ELR (cell line): ENCODE data around the gene TMEM184A.
A peak's percentile ranks its signal among the peaks of the same experiment; 100 is the strongest.

Source experiments
- DNase-seq: peaks from one replicate; pipeline ENCODE4 v3.0.0-alpha.2; 2015; ENCODE audit warnings: low read depth

The TMEM184A gene

GRCh38 chr7:1567049-1567771 is 11.2 kb upstream of the TMEM184A start:
- DNase-seq, result peak; percentile 56

- DNase-seq, result no peak
Measured at GRCh38 chr7:1566687-1567048, 10.7 kb upstream of the TMEM184A start.

GRCh38 chr7:1564603-1565022 is 8.6 kb upstream of the TMEM184A start:
- peak; percentile 44 for DNase-seq

DNA sequence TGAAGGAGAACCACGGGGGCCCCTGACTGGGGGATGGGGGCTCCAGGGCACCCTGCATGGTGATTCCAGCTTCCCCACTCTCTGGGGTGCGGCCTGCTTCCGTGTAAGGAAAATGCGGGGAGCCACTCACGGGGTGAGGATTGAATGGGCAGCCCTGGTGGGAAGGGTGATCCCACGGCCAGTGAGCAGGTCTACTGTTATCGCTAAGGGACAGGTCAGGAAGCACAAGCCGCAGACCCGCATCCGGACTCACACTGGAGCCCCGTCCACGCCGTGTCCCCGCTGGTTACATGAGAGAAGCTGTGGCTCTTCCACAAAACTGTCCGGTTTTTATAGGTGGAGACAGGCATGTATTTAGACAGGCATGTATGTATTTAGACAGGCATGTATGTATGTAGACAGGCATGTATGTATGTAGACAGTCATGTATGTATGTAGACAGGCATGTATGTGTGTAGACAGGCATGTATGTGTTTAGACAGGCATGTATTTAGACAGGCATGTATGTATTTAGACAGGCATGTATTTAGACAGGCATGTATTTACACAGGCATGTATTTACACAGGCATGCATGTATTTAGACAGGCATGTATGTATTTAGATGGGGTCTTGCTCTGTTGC is 8.1 kb upstream of the TMEM184A start:
- DNase-seq, result no peak

DNA sequence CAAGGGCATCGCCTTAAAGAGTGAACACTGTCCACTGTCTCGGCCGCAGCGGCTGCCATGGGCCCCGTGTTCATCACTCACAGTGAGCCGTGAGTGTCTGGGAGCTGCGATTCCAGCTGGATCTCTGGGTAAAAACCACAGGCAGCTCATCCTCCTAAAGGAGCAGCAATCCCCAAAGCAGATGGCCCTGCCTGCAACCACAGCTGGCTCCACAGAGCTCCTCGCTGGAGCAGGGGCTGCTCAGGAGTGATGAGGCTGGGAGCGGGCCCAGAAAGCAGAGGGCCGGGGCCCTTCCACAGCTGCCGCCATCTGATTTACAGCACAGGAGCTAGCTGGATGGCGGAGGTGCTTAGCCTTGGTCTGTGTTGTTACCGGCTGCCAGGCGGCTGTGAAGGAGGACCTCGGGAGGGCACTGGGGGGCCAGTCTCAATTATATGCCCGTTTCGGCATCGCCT is 6.6 kb upstream of the TMEM184A start:
- no peak for DNase-seq

GRCh38 chr7:1562116-1562515 is 6.1 kb upstream of the TMEM184A start:
- DNase-seq, result no peak

GRCh38 chr7:1561036-1561940 is 5.3 kb upstream of the TMEM184A start:
- DNase-seq, result no peak

DNA sequence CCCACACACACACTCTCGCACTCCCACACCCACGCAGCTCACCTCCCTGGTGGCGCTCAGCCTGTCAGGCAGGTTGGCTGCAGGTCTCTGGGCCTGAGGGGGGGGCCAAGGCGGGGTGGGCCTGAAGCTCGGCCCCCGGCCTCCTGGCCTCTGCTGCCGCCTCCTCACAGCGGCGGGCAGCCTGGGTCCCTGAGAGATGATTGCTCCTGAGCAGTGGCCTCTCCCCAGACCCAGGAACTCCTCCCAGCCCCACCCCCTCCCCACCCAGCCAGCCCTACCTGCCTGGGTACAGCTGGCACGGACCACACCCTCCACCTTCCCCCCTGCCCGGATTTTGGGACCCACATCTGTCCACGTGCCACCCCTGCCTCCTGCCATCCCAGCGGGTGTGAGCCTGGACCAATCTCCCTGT is 4.6 kb upstream of the TMEM184A start:
- DNase-seq, result no peak

DNA sequence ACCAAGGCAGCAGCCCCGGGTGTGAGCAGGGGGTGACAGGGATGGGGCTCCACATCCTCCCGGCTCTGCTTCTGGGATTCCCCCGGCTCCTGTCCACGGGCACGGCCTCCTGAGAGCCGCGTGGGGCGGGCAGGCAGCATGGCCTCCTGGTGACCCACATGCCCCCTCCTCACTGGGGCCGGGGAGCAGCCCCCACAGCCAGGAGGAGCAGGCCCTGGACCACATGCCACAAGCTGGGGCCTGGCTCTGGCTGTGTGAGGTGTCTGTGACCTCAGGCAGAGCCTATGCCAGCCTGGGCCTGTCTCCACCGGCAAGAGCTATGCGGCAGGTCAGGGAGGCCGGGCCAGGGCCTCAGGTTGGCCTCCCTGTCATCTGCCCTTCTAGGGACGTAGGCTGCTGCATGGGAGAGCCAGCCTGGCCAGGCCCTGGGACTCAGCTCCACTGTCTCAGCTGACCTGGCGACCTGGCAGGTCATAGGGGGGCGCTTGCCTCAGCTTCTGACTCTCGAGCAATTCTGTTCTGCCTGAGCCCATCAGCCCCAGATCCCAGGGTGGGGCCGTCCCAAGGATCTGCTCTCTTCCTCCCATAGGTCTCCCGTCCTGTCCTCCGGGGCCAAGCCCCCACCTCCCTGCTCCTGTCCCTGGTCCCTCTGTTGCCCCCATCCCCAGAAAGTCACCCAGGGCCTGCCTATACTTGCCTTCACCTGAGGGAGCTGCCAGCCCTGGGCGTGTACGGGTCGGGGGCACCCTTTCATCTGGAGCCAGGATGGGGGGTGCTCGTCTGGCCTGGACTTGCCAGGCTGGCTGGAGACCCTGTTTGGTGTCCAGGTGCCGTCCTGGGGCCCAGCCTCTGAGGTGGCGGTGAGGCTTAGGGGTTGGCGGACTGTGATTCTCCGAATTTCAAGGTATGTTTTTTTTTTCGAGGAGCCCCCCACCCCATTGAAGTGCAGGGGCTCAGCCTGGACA is 3.9 kb upstream of the TMEM184A start:
- no peak for DNase-seq

- no peak for DNase-seq
Measured at GRCh38 chr7:1558841-1559625, 3.0 kb upstream of the TMEM184A start.

DNA sequence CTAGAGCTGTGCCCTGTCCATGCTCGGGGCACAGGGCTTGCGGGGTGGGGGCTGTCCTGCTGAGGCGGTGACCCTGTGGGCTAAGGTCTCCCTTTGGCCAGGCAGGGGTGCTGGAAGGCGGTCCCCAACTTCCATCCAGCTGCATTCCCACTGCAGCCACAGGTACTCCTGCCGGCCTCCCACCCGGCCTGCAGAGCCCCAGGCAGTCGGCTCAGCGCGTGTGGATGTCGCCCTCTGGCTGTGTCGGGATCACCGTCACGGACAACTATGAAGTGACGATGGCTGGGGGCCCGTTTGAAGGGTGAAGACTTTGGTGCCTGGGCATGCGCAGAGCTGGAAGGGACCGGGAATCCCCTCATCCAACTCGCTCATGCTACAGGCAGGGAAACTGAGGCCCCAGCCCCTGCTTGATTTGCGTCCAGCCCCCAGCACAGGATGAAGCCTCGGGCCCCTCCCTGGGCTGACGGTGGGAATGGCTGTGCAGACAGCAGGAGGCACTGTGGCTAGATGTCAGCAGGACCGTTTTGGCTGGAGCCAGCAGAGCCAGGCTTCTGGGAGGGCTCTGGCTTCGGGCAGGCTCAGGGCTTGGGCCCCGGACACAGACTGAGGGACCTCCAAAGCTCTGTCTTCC is 2.3 kb upstream of the TMEM184A start:
- DNase-seq, result peak; percentile 49

DNA sequence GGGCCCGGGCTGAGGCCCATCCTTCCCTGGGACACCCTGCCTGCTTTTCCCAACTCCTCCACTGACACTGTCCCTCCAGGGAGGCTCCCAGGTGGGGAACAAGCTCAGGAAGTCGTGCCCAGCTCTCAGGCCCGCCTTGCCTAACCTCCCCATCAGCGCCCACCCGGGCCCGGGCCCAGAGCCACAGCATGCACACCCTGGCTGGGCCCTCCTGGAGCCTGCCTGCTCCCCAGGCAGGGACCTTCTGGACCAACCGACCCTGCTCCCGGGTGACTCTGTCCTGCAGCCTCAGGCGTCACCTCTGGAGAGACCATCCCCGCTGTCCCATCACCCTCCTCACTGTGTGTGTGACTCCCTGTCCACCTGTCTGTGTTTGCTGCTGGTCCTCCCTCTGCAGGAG is 1.8 kb upstream of the TMEM184A start:
- DNase-seq, result no peak

GRCh38 chr7:1557006-1557405 is 1.0 kb upstream of the TMEM184A start:
- no peak for DNase-seq

DNA sequence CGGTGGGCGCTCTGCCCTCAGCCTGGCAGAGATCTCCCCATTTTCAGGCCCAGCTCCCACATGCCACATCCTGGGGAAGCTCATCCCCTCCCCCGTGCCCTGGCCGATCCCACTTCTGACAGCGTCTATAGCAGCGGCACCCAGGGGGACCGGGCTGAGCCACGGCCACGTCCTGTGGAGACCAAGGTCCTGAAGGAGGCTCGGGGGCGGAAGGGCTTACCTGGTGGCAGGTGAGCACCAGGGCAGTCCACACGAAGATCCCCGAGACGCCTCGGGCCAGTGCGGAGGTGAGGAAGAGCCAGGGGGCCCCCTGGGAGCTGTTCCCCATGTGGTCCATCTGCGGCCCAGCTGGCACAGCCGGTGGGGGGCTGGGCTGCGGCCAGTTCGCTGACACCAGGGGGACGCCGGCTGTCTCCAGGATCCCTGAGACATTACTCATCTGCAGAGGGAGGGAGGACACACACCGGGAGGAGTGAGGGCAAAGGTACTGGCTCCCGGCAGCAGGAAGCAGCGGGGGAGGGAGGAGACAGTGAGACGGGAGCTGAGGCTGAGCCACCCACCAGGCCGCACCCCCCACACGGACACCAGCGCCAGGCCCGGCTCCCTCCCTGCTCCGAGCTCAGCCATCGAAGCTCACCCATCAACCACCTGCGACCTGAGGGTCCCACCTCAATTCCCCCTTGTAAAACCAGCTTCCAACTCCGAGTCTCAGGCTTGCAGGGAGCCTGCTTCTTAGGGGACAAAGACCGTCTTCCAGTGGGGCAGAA is 776 bp downstream of the TMEM184A start:
- peak; percentile 95 for DNase-seq

DNA sequence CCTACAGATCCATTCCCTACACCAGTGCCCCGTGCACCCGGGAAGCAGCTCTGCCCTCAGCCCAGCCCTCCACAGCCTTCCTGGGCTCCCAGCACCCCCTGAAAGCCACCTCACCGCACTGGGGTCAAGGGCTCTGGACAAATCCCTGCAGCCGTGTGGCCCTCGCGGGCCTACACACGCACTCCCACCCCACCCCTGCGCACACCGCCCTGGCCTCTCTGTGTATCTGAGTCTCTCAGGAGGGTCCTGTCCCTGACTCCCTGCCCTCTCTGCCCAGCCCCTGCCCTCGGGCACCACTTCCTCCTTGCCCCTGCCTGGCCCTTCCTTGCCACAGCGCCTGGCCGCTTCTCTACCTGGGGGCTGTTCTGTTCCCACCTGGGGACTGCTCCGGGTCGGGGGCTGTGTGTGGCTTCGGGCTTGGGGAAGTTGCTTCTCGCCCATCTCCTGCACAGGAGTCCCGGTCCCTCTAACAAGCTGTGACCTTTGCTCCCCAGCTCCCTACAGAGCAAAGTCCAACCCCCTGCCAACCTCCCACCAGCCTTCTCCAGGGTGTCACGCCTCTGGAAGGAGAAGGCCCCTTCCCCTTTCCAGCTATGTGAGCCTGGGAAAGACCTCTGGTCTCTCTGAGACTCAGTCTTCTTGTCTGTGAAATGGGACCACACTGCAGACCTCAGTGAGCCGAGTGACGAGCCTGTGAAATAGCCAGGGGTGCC is 1.5 kb downstream of the TMEM184A start:
- no peak for DNase-seq

- DNase-seq, result no peak
Measured at GRCh38 chr7:1553512-1554210, 2.3 kb downstream of the TMEM184A start.

DNA sequence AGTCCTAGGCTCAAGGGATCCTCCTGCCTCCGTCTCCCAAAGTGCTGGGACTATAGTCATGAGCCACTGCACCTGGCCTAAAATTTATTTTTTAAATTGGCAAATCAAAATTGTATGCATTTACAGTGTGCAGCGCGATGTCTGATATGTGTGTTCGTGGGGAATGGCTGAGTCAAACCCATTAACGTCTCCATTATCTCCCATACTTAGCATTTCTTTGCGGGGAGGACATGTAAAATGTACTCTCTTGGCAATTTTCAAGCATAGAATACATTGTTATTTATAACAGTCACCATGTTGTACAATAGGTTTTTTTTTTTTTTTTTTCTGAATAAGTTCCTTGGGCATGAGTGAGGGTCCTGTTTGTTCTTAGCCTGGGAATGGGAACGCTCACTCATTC is 3.8 kb downstream of the TMEM184A start:
- no peak for DNase-seq

DNA sequence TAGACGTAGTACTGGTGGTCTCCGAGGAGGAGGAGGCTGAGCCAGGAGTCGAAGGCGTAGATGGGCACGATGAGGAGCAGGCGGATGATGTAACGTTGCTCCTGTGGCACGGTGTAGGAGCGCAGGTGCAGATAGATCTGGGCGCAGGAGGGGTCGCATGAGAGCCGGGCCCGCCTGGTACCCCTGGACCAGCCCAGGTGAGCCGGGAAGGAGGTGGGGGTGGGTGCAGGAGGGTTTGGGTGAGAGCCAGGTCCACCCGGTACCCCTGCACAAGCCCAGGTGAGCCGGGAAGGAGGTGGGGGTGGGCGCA is 5.2 kb downstream of the TMEM184A start:
- DNase-seq, result no peak
